Forelimb muscle (tissue), 1 donor: ENCODE measurements around the gene ALDH1A3. TPM values are rescaled to one million over a fixed set of nuclear protein-coding genes. Genes with fewer than 3 reads are reported as not detected.

Source experiments
- DNase-seq: peaks from one replicate; pipeline ENCODE4 v3.0.0-alpha.2; 2013; ENCODE audit warnings: low read depth
- polyA plus RNA-seq: library from polyadenylated mRNA; unstranded; fragments of 120-200 nt; gene quantifications from one replicate; pipeline ENCODE4 v1.2.1, GENCODE V29; 2013; ENCODE audit not compliant: insufficient read length

The ALDH1A3 gene
- polyA plus RNA-seq, 1 donor, result 17.6 TPM

- no peak for DNase-seq
These were observed 72.3 kb downstream of the ALDH1A3 start for GRCh38 chr15:100951965-100952364.

DNA sequence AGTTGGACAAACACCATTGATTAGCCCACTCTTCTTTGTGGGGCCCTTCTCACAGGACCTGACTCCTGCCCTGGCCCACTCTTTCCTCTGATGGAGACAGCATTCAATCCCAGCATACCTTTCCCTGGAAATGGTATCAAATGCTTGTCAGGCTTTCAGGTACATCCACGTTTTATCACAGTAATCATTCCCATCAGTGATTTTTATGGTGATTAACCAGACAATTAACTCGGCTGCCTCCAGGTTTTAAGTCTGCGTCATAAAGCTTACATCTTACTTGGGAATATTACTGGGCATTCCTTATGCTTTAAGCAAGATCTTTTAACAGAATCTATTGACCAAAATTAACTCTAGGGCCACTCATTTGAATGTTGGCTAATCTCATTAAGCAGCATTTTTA lies 72.9 kb downstream of the ALDH1A3 start:
- no peak for DNase-seq

DNA sequence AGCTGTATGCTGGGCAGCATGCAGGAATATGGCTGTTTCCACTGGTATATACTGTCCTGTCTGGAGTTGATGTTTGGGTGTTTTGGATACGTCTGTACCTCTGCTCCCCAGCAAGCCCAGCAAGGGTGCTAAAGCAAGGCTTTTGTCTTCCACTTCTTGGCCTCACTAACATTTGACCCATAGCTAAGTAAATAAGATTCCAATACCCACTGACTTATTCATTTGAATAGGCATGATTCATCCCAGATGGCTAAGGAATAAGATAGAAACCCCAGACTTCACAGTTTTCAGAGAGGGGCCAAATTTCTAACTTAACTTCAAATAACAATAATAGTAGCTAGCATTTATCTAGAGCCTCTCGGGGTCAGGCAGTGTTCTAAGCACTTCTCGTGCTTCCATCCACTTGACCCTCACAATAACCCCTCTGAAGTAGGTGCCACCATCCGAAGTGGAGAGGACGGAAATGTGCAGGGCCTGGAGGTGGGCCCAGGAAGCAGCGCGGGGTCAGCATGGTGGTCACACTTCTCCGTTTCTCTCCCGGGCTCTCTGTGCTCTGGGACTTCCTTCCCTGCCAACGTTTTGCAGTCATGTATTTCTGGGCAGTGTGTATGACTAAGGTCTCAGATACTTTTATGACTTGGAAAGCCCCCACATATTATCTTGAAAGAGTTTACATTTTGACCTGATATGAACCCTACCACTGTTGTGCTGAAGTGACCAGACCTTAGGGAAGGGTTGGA lies 78.9 kb downstream of the ALDH1A3 start:
- no peak for DNase-seq

DNA sequence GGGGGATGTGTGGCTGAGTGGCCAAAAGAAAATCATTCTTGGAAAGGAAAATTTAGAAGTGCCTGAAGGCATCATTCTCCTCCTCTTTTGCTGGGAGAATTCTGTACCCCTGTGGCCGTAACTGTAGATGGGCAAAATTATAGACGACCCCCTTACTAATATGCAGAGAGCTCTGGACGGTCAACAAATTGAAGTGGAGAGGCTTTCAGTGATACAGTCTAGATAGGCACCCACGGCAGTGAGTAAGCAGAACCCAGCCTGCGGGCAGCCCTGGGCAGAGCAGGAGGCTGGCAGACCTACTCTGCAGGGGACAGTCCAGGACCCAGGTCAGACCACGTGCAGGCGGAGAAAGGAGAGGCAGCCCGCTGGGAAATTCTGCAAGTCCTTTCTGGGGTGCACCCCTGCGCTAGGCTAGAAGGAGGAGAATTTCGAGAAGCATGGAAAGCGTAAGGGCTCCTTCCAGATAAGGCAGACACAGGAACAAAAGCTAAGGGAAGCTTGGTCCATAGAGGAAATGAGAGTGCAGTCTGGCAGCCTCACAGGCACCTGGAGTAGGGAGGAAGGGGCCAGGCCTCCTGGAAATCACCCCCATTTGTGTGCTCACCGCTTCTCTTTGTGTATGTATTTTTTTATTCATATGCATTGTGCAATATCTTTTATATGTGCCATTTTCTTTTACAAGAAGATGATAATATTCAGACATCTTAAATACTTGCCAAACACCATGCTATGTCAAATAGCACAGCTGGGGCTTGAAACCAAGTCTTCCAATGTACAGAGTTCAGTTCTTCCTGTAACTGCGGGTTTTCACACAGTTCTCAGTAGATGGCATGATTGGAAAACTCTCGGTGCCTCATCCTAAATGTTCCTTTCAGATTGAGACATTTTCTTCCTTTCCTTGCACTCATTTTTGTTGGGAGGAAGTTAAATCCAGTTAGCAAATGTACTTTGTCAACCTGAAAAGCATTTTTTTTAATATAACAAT lies 79.7 kb downstream of the ALDH1A3 start:
- no peak for DNase-seq

Other genes starting within 250 kb of the ALDH1A3 start
- 5.6 TPM for gene LRRK1, start 39.5 kb downstream of the ALDH1A3 start, polyA plus RNA-seq